Activated CD4-positive, CD25-positive, alpha-beta regulatory T cell (primary cell): Measurements from ENCODE around the gene VPS50.
"Not testable (repeated sequence)": the region's sequence is repeated elsewhere in the genome, so short reads cannot be mapped to it uniquely, and the experiment has no call there.

Experiments used
- DNase-seq, 4 experiments: peaks; one replicate each; lab custom pipeline; 2025; lab: John Stamatoyannopoulos, UW

The VPS50 gene

DNA sequence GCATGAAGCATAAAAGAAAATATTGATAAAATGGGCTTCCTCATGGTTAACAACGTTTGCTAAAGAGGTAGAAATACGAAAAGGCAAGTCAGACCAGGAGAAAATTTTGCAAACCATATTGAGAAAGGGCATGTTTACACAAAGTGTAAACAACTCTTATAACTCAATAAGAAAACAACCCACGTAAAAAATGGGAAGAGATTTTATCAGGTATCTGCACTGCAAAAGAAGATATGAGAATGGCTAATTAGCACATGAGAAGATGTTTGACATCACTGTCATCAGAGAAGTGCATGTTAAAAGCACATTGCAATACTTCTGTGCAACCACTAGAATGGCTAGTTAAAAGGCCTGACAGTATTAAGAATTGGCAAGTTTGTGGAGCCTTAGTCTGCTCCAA, 99.5 kb downstream of the VPS50 start:
- no peak for DNase-seq

DNA sequence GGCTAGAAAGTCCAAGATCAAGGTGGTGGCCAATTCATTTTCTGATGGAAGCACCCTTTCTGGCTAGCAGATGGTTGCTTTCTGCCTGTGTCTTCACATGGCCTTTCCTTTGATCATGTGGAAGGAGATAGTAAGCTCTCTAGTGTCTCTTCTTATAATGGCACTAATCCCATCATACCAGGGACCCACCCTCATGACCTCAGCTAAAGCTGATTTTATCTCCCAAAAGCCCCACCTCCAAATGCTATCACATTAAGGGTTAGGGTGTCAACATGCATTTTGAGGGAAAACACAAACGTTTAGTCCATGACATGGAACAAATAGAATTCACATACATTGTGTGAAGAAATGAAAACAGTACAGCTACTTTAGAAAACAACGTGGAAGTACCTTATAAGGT, 100.0 kb downstream of the VPS50 start:
- DNase-seq, result no peak

DNA sequence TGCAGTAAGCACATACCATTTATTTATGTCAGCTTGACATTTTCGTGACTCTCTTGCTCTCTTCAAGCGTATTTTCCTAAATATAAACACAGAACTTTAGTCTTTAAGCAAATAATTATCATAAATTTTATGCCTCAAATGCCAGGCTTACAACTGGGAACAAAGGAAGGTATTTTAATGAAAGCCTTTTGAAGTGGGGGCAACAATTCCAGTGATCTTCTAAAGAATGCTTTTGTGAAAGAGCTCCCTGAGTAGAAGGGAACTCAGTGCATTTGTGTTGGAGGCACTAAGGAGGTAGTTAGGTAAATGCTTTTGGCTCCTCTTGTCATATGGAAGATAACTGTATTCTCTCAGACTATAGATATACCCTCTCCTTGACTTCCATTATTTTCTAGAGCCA, 104.9 kb downstream of the VPS50 start:
- no peak for DNase-seq

GRCh38 chr7:93342178-93342577, 110.0 kb downstream of the VPS50 start:
- DNase-seq, result not testable (repeated sequence)

DNA sequence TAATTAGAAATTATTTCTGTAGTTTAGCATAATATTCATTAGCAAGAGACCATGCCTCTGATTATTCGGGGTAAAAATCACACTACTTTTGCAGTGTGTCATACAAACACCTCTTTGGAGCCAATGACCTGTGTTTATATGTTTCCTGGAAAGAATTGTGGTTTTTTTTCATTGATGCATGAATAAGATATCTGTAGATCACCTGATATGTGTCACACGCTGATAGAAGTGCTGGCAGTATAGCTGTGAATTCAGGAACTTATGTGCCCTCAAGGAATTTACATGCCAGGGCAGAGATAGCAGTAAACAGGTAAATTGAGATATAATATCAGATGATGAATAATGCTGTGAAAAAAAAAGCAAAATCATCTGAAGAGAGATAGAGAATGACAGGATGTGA, 118.2 kb downstream of the VPS50 start:
- no peak for DNase-seq

DNA sequence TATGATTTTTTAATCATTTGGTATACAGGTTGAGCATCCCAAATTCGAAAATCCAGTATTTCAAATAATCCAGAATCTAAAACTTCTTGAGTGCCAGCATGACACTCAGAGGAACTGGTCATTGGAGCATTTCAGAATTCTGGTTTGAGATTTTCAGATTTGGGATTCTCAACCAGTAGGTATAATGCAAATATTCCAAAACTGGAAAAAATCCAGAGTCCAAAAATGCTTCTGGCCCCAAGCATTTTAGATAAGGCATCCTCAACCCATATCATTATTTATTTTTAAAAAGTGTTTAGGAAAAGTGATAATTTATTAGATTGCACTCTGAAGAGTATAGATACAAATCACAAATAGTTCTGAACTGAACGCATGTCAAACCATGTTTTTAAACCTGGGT, 120.7 kb downstream of the VPS50 start:
- no peak for DNase-seq

- DNase-seq, result no peak
Observed at GRCh38 chr7:93354815-93355214, 122.6 kb downstream of the VPS50 start.

DNA sequence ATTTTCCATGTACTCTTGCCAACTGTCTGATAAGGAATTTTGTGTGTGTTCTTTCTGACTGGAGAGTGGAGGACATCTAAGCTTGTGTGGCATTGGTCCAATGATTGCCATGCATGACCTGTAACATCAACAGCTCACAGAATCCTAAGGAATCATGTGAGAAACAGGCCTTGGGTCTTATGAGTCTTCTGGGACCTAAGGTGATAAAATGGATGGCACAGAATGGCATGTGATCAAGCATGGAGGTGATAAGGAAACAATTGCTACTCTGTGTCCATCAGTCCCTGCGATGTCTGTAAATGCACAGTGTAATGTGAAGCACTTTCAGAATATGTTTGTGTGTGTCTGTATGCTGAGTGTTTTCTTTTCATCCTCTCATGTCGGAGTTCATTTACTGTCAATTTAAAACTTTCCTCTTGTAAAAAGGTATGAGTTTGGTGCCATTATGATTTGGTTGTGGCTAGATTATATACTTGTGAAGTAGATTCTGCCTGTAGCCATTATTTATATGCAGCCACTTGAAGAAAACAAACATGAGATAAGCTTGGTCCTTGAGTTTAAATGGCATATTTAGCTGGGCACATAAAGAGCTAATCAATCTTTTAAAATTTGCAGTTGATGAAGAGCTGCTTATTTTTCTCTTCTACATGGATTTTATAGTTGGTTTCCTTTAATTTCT, 127.5 kb downstream of the VPS50 start:
- no peak for DNase-seq

- DNase-seq, result no peak
Observed at GRCh38 chr7:93361853-93362252, 129.7 kb downstream of the VPS50 start.

DNA sequence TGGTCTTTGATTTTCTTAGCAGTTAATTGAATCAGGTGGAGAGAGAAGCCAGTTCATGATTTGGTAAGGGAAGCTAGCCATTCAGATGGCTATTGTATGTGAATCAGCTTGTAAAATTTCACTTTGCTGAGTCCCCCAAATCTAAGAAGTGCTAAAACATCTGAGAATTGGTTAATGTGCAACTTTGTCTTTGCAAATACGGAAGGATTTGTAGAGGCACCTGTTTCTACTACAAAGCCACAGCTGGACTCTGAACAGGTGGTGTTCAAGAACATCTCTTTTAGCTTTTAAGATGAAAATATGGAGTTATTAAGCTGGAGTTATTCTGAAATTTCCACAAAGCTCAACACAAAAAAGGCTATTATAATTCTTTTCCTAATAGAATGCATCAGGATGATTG, 132.6 kb downstream of the VPS50 start:
- DNase-seq, result no peak

DNA sequence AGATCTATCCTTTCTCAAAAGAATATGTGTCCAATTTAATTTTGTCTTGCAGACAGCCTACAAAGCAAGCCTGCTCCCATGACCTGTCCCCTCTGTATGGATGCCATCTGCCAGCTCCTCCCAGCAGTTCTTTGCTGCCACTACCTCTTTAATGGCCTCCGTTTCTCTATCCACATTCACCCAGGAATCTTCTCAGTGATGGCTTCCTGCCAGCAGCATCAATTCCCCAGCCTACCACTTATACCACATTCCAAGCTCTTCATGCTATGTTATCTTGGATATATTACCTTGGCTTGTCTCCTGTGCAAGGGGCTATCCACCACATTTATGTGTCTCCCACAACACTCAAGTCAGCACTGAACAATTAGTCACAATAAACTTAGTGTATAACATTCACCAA, 133.2 kb downstream of the VPS50 start:
- no peak for DNase-seq

DNA sequence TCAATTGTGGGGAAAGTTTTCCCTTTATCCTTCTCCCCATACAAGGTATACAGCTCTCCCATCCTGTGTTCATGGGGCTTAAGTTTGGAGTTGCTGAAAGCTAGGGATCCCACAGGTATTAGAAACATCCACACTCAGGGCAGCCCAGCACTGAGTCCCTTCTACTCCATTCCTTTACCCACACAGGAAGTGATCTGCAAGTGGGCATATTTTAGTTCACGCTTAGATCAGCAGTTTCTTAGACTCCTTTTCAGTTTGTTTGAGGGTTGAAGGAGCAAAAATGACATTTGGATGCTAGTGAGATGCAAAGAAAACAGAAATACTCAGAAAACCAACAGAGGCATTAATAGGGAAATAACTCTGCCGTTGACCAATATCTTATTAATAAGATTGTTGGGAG, 134.7 kb downstream of the VPS50 start:
- no peak for DNase-seq

DNA sequence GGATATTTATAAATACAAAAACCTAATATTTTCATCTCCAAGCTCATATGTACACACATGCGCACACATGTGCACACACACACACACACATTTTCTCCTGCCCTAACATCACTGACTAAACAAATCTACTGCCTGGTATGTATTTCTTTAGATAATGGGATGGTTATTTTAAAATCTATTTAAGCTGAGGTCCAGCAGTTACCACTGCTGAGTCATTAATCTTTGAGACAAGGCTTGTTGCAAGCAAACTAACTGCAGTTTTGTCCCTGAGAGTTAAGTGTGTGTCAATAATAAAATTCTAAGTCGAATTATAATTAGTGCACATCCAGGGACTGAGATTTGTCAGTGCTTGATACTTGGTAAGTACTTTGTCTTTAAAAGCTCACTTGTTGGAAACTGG, 135.1 kb downstream of the VPS50 start:
- no peak for DNase-seq

DNA sequence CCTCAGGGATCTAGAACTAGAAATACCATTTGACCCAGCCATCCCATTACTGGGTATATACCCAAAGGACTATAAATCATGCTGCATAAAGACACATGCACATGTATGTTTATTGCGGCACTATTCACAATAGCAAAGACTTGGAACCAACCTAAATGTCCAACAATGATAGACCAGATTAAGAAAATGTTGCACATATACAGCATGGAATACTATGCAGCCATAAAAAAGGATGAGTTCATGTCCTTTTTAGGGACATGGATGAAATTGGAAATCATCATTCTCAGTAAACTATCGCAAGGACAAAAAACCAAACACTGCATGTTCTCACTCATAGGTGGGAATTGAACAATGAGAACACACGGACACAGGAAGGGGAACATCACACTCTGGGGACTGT, 138.8 kb downstream of the VPS50 start:
- DNase-seq, result not testable (repeated sequence)

GRCh38 chr7:93373537-93373936, 141.4 kb downstream of the VPS50 start:
- DNase-seq, result no peak

DNA sequence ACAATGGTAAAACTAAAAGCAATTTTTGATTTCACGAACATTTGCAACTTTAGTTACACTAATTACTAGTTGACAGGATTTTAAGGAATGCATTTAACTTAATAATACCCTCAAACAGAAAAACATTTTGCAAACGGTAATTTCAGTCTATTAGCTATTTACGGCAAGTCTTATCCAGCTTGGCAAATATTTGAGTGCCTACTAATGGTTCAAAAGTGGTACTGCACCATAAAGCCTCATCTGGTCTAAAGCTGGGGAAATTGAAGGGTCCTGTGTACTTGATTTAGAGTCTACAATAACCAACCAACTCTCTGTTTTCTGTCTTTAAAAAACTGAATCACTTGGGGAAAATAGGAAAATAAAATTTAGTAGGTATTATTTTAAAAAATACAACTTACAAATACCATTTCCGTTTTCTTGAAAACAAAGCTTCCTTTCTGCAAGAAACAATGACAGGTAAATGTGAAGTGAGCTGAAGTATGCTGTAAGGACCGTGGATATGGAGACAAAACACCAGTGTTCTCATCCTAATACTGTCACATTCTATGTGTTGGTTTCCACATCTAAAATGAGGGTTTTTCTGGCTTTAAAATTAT, 142.3 kb downstream of the VPS50 start:
- no peak for DNase-seq

DNA sequence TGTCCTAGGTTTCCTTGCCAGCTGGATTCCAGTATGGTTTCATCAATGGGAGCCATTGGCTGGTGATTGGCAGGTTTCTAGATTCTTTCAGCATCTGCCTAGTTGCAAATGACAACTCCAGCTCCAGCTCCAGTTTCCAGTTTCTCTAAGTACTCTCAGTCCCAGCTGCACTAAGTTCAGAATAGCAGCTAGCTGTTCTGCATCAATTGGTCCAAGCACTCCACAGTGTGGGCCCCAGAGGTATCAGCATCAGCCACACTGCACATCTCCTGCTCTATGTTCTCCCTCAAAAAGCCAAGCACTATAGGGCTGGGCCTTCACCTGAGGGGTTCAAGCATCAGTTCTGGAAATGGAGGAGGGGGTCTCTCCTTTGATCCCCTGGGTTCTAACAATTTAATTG, 143.4 kb downstream of the VPS50 start:
- DNase-seq, result no peak

DNA sequence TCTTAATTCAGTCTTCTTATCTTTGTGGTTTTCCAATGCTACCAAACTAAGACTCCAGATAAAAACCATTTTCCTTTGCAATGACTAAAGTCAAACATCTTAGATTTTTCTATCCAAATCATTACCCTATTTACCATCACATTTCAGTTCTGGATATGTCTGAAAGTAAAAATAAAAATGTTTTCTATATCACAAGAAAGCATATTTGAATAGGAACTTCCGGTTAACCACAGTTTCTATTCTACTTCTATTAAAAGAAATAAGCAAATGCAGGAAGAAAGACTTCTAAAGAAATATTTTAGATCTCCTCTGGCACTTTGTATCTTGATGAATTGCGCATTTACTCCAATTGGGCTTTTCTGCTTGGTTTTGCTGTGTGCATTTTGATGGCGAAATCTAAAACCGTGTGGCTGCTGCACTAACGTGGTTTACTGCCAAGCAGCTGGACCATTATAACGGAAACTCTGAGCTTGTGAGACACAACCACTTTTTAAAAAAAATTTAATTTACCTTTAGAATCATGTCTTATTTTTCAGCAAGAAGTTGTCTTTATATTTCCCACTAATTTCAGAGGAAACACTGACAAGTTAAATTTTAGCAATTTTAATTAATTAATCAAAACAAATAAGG, 146.1 kb downstream of the VPS50 start:
- no peak for DNase-seq

- DNase-seq, result no peak
Observed at GRCh38 chr7:93382362-93382761, 150.2 kb downstream of the VPS50 start.

DNA sequence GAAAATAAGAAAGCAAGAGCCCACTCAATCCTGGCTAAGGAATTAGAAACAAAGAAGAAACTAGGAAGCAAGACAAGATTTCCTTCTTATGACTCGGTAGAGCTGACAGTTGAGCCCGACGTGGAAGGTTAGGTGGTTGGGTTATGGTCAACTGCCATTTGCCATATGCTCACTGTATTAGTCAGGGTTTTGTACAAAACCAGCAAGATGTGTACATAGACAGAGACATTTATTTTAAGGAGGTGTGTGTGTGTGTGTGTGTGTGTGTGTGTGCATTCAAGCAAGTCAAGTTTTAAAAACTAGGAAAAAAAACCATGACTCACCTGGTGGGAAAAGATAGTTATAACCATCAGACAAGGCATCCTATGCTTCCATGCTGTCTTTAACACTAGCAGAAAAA, 158.5 kb downstream of the VPS50 start:
- DNase-seq, result no peak

GRCh38 chr7:93392984-93393383, 160.8 kb downstream of the VPS50 start:
- DNase-seq, result no peak

GRCh38 chr7:93399642-93400041, 167.5 kb downstream of the VPS50 start:
- DNase-seq, result no peak

- no peak for DNase-seq
Observed at GRCh38 chr7:93402944-93403343, 170.8 kb downstream of the VPS50 start.

DNA sequence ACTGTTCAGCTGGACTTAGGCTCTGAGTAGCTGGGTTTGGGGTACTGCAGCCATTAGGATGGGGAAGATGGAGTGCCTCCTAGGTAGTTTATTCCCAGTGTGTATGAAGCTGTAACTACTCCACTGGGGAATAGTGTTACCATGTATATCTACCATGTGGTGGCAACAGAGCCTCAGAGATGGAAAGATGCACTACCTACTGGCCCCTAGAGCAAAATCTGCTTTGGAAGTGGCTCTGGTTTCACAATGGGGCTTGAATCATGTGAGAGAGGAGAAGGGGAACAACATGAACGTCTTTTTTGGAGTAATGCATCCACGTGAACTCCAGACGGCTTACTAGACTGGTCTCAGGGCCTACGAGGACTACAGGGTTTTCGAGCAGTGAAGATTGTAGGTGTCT, 175.1 kb downstream of the VPS50 start:
- no peak for DNase-seq
